Right ventricle myocardium superior (tissue), 1 donor: ENCODE measurements around the gene GJD3. TPM values are rescaled to one million over a fixed set of nuclear protein-coding genes. Genes with fewer than 3 reads are reported as not detected.

Source experiments
- ATAC-seq: fragments of 200-7000 bp; cut with Tn5 transposase; one replicate; pipeline ENCODE4 v1.9.1; 2020; ENCODE audit warnings: mild to moderate bottlenecking; ENCODE audit not compliant: poor library complexity
- DNase-seq: peaks from one replicate; pipeline ENCODE4 v3.0.0-alpha.2; 2020
- intact Hi-C: fragments of 100-400 bp; cut with DNase I; formaldehyde crosslinking; loops from one replicate; pipeline ENCODE4 v1.11.2; 2022
- total RNA-seq: library from RNA; stranded (reverse); fragmentation: NEBNext Ultra II Directional; extraction: Animal tissue kit (Norgen Biotek cat#: 25700); gene quantifications from one replicate; pipeline ENCODE4 v1.2.1, GENCODE V29; 2021
- donor health status: DM: no; HTN: yes; CAD: no; lungs with severe emphysema.

The GJD3 gene
- total RNA-seq, 1 donor from 2014 or later: 1.3 TPM

- DNase-seq (peak; percentile 47), ATAC-seq (no peak)
- intact Hi-C loops: no loop called here
These were observed 33.6 kb downstream of the GJD3 start for GRCh38 chr17:40330850-40331470.

- intact Hi-C loops: no loop called here
- peak; percentile 89 for DNase-seq
- peak; percentile 44 for ATAC-seq
These were observed 34.4 kb downstream of the GJD3 start for GRCh38 chr17:40329839-40330794.

- ATAC-seq (no peak), DNase-seq (no peak)
- intact Hi-C loops: no loop called here
These were observed 36.2 kb downstream of the GJD3 start for GRCh38 chr17:40328386-40328766.

- intact Hi-C loops: no loop called here
- ATAC-seq: no peak
- peak; percentile 82 for DNase-seq
These were observed 36.7 kb downstream of the GJD3 start for GRCh38 chr17:40327735-40328385.

- DNase-seq (no peak), ATAC-seq (no peak)
- intact Hi-C loops: no loop called here
These were observed 37.2 kb downstream of the GJD3 start for GRCh38 chr17:40327244-40327729.

GRCh38 chr17:40326832-40327199 lies 37.7 kb downstream of the GJD3 start:
- ATAC-seq (no peak), DNase-seq (no peak)
- intact Hi-C loops: no loop called here

- no peak for ATAC-seq
- DNase-seq: no peak
- intact Hi-C loops: no loop called here
These were observed 38.3 kb downstream of the GJD3 start for GRCh38 chr17:40326014-40326831.

- DNase-seq (no peak), ATAC-seq (no peak)
- intact Hi-C loops: no loop called here
These were observed 39.2 kb downstream of the GJD3 start for GRCh38 chr17:40325156-40326013.

- intact Hi-C loops: no loop called here
- ATAC-seq: peak; percentile 2
- DNase-seq: peak; percentile 84
These were observed 40.9 kb downstream of the GJD3 start for GRCh38 chr17:40323391-40324381.

- peak; percentile 35 for ATAC-seq
- peak; percentile 82 for DNase-seq
- intact Hi-C loops: no loop called here
These were observed 41.9 kb downstream of the GJD3 start for GRCh38 chr17:40322358-40323315.

- DNase-seq: peak; percentile 87
- peak; percentile 42 for ATAC-seq
- intact Hi-C loops: no loop called here
These were observed 42.6 kb downstream of the GJD3 start for GRCh38 chr17:40321961-40322357.

GRCh38 chr17:40321524-40321929 lies 43.0 kb downstream of the GJD3 start:
- intact Hi-C loops: no loop called here
- ATAC-seq (no peak), DNase-seq (no peak)

GRCh38 chr17:40320756-40321523 lies 43.6 kb downstream of the GJD3 start:
- ATAC-seq (peak; percentile 5), DNase-seq (peak; percentile 85)
- intact Hi-C loops: no loop called here

- intact Hi-C loops: no loop called here
- ATAC-seq (no peak), DNase-seq (no peak)
These were observed 44.6 kb downstream of the GJD3 start for GRCh38 chr17:40319651-40320540.
